ENCODE results near the gene PARVB. TPM values are rescaled to one million over a fixed set of nuclear protein-coding genes. Genes with fewer than 3 reads are reported as not detected.
A peak's percentile ranks its signal among the peaks of the same experiment; 100 is the strongest.

The PARVB gene
- total and polyA plus RNA-seq, 11 donors: 54.9 to 172 (median 95.8) TPM

DNA sequence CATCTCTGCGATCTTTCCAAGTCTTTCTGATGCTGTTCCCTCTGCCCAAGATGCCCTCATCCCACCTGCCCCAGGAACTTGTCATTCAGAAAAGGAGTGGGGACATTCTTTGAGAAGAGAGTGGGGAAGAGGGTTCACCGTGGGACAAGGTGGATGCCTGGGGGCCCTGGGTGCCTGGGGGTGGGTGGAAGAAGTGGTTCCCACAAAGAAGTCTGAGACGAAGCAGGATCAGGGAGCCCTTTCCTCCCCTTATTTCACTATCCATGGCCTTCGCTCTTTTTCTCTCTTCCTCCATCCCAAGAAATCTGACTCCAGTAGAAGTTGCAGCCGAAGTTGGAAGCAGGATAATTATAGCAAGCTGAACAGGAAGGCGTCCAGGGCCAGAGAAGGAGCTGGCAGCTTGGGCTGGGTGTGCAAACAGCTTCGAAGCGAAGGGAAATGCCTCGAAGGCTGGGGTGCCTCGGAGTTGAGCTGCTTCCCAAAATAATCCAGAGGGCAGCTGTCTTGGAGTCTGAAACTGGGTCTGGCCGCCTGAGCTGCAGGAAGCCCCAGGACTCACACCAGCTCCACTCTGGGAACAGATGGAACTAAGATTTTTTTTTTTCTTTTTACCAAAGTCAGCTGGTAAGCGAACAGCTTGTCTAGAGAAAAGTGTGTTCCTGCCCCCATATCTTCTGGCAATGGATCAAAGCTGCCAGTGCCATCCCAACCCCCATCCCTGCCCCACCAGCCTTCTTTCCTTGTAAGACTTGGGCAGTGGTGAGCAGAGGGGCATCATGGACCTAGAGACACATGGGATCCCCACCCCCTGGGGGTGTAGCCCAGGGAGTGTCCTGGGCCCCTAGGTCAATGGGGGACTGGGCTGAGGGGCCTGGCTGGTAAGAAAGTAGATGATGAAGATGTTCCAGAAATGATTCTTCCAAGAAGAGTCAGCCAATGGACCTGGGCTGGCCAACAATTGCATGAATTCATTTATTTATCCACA, 188.1 kb downstream of the PARVB start:
- ATAC-seq: peak in 2 of 4 donors; percentile 36 to 46
- 21 to 25% (median 23%) methylated on average over 12 of the region's 12 CpGs for WGBS, 4 donors

GRCh38 chr22:44212936-44213335, 188.8 kb downstream of the PARVB start:
- no peak overlapping the region for H3K4me3 ChIP-seq
- H3K27me3 ChIP-seq: no peaks in the 10 kb centered on the region
- H3K27ac ChIP-seq: peak overlapping the region in 1 of 12 donors; percentile 58
- ATAC-seq: no peak
- DNase-seq: no peak
- peaks cover 0 to 22% (median 2%) of the 10 kb centered on the region in 12 donors for H3K4me1 ChIP-seq
- intact Hi-C loops (cut with DNase I): no loop called here
- 86 to 100% (median 95%) methylated on average over 1 of the region's 1 CpG for WGBS, 4 donors
- TF ChIP-seq, protein P1, sequence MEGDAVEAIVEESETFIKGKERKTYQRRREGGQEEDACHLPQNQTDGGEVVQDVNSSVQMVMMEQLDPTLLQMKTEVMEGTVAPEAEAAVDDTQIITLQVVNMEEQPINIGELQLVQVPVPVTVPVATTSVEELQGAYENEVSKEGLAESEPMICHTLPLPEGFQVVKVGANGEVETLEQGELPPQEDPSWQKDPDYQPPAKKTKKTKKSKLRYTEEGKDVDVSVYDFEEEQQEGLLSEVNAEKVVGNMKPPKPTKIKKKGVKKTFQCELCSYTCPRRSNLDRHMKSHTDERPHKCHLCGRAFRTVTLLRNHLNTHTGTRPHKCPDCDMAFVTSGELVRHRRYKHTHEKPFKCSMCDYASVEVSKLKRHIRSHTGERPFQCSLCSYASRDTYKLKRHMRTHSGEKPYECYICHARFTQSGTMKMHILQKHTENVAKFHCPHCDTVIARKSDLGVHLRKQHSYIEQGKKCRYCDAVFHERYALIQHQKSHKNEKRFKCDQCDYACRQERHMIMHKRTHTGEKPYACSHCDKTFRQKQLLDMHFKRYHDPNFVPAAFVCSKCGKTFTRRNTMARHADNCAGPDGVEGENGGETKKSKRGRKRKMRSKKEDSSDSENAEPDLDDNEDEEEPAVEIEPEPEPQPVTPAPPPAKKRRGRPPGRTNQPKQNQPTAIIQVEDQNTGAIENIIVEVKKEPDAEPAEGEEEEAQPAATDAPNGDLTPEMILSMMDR (IDR thresholded peaks at IDR 0.05): no peak
- TF ChIP-seq POLR2A (IDR thresholded peaks at IDR 0.05): no peak
- no peaks in the 10 kb centered on the region for H3K36me3 ChIP-seq
- H3K9me3 ChIP-seq: peaks cover 0 to 36% (median 6%) of the 10 kb centered on the region in 12 donors

More for the DNA sequence above, 188.1 kb downstream of the PARVB start:
- intact Hi-C loops (cut with DNase I): no loop called here
- Histone ChIP-seq H3K36me3 (no peaks in the 10 kb centered on the region), H3K27me3 (no peaks in the 10 kb centered on the region), H3K9me3 (peaks cover 0 to 36% (median 6%) of the 10 kb centered on the region in 12 donors), H3K4me1 (peaks cover 0 to 22% (median 2%) of the 10 kb centered on the region in 12 donors), H3K4me3 (no peak overlapping the region), H3K27ac (peak overlapping the region in 1 of 12 donors; percentile 58)
- DNase-seq: no peak
- TF ChIP-seq, protein P1 (IDR thresholded peaks at IDR 0.05): no peak
- no peak for TF ChIP-seq POLR2A (IDR thresholded peaks at IDR 0.05)

- ATAC-seq (no peak), DNase-seq (no peak)
- intact Hi-C loops (cut with DNase I): no loop called here
- Histone ChIP-seq H3K36me3 (no peaks in the 10 kb centered on the region), H3K9me3 (peaks cover 0 to 34% (median 6%) of the 10 kb centered on the region in 12 donors), H3K4me1 (peaks cover 0 to 22% (median 2%) of the 10 kb centered on the region in 12 donors), H3K4me3 (no peak overlapping the region), H3K27me3 (no peaks in the 10 kb centered on the region), H3K27ac (no peak overlapping the region)
- TF ChIP-seq POLR2A (IDR thresholded peaks at IDR 0.05): no peak
- TF ChIP-seq, protein P1 (IDR thresholded peaks at IDR 0.05): no peak
- WGBS, 4 donors: 77 to 93% (median 90%) methylated on average over 3 of the region's 3 CpGs
These were observed 189.5 kb downstream of the PARVB start for GRCh38 chr22:44213489-44214043.

- no peak for DNase-seq
- no peak for ATAC-seq
- WGBS, 4 donors: 94 to 100% (median 97%) methylated on average over 1 to 3 of the region's 3 CpGs
- Histone ChIP-seq H3K27me3 (no peaks in the 10 kb centered on the region), H3K27ac (no peak overlapping the region), H3K9me3 (peaks cover 0 to 29% (median 6%) of the 10 kb centered on the region in 12 donors), H3K4me1 (peaks cover 0 to 22% (median 2%) of the 10 kb centered on the region in 12 donors), H3K36me3 (no peaks in the 10 kb centered on the region), H3K4me3 (no peak overlapping the region)
- TF ChIP-seq POLR2A (IDR thresholded peaks at IDR 0.05): no peak
- TF ChIP-seq, protein P1 (IDR thresholded peaks at IDR 0.05): no peak
- intact Hi-C loops (cut with DNase I): no loop called here
These were observed 190.1 kb downstream of the PARVB start for GRCh38 chr22:44214187-44214586.
